WTC11 (cell line): ENCODE measurements around the gene ST6GAL1. TPM values are rescaled to one million over a fixed set of nuclear protein-coding genes. Genes with fewer than 3 reads are reported as not detected.

Source experiments
- ATAC-seq: fragments of 200-7000 bp; cut with Tn5 transposase; 2 replicates; pipeline ENCODE4 v1.10.0; 2021; ENCODE audit warnings: mild to moderate bottlenecking, moderate library complexity
- CTCF ChIA-PET: fragments of 300-600 bp; sonication (Branson Sonifier 250); formaldehyde crosslinking; loops from one replicate; lab custom pipeline; 2021; ENCODE audit warnings: antibody characterized with exemption; lab: Charles Lee
- POLR2A ChIA-PET: fragments of 350-600 bp; sonication (Branson Sonifier 250); formaldehyde crosslinking; loops from one replicate; lab custom pipeline; 2021; ENCODE audit warnings: antibody characterized with exemption; lab: Charles Lee
- DNase-seq: peaks from one replicate; pipeline ENCODE4 v3.0.0; 2021; ENCODE audit warnings: low spot score
- H3K27ac Mint-ChIP-seq: 2 replicates; pipeline ENCODE4 v1.8.0; 2021; ENCODE audit warnings: mixed read lengths
- H3K27me3 Mint-ChIP-seq: 2 replicates; pipeline ENCODE4 v1.8.0; 2021; ENCODE audit warnings: low read depth, mild to moderate bottlenecking, moderate library complexity, mixed read lengths
- H3K36me3 Mint-ChIP-seq: 2 replicates; pipeline ENCODE4 v1.8.0; 2021; ENCODE audit warnings: mixed read lengths
- H3K4me1 Mint-ChIP-seq: 2 replicates; pipeline ENCODE4 v1.8.0; 2022; ENCODE audit warnings: mixed read lengths
- H3K4me3 Mint-ChIP-seq: 2 replicates; pipeline ENCODE4 v1.8.0; 2021; ENCODE audit warnings: mild to moderate bottlenecking, moderate library complexity, mixed read lengths
- H3K9me3 Mint-ChIP-seq: 2 replicates; pipeline ENCODE4 v1.8.0; 2021; ENCODE audit warnings: mixed read lengths
- EMX1 ChIP-seq: fragments of 250-450 bp; sonication (Bioruptor Pico); IDR thresholded peaks from 2 replicates; pipeline ENCODE4 v1.8.0; 2021; ENCODE audit warnings: mild to moderate bottlenecking
- GTF2I ChIP-seq: fragments of 250-450 bp; sonication (Bioruptor Pico); conservative IDR thresholded peaks from 2 replicates; pipeline ENCODE4 v1.4.0; 2021; ENCODE audit warnings: mild to moderate bottlenecking
- KAT7 ChIP-seq: sonication (generic); formaldehyde crosslinking; IDR thresholded peaks from 2 replicates; pipeline ENCODE4 v1.8.1; 2023; ENCODE audit warnings: missing genetic modification reagents, mild to moderate bottlenecking, borderline replicate concordance
- RELA ChIP-seq: sonication (generic); formaldehyde crosslinking; IDR thresholded peaks from 2 replicates; pipeline ENCODE4 v1.8.1; 2022; ENCODE audit warnings: missing genetic modification reagents, mild to moderate bottlenecking, borderline replicate concordance
- SP1 ChIP-seq: sonication (generic); formaldehyde crosslinking; conservative IDR thresholded peaks from 2 replicates; pipeline ENCODE4 v1.8.1; 2022; ENCODE audit warnings: missing genetic modification reagents
- ZNF138 ChIP-seq: sonication (generic); formaldehyde crosslinking; conservative IDR thresholded peaks from 2 replicates; pipeline ENCODE4 v1.8.1; 2022; ENCODE audit warnings: mild to moderate bottlenecking, moderate library complexity, missing genetic modification reagents
- ZNF232 ChIP-seq: sonication (generic); formaldehyde crosslinking; IDR thresholded peaks from 2 replicates; pipeline ENCODE4 v1.8.0; 2022; ENCODE audit warnings: mild to moderate bottlenecking, missing genetic modification reagents
- ZNF396 ChIP-seq: fragments of 250-450 bp; sonication (Bioruptor Pico); IDR thresholded peaks from 2 replicates; pipeline ENCODE4 v1.8.0; 2021; ENCODE audit warnings: mild to moderate bottlenecking, moderate library complexity, borderline replicate concordance
- ZNF423 ChIP-seq: fragments of 250-450 bp; sonication (Bioruptor Pico); IDR thresholded peaks from 2 replicates; pipeline ENCODE4 v2.1.2; 2022; ENCODE audit warnings: mild to moderate bottlenecking, moderate library complexity
- total RNA-seq: library from RNA; stranded (reverse); gene quantifications from 3 replicates; pipeline ENCODE4 v1.2.3, GENCODE V29; 2021
- TF ChIP-seq, protein P1 (sequence below): fragments of 250-450 bp; sonication (Bioruptor Pico); IDR thresholded peaks from 2 replicates; pipeline ENCODE4 v1.9.0; 2021; ENCODE audit warnings: mild to moderate bottlenecking, borderline replicate concordance
- TF ChIP-seq, protein P2 (sequence below): sonication (generic); formaldehyde crosslinking; conservative IDR thresholded peaks from 2 replicates; pipeline ENCODE4 v1.8.1; 2023; ENCODE audit warnings: mild to moderate bottlenecking, low read depth, missing genetic modification reagents, moderate library complexity
- TF ChIP-seq, protein P3 (sequence below): fragments of 250-450 bp; sonication (Bioruptor Pico); IDR thresholded peaks from 2 replicates; pipeline ENCODE4 v1.9.0; 2021; ENCODE audit warnings: mild to moderate bottlenecking
- TF ChIP-seq, protein P4 (sequence below): sonication (generic); formaldehyde crosslinking; IDR thresholded peaks from 2 replicates; pipeline ENCODE4 v1.8.1; 2023; ENCODE audit warnings: mild to moderate bottlenecking, missing genetic modification reagents, borderline replicate concordance

Gene ST6GAL1
- total RNA-seq, 1 experiment from 2014 or later: 87.5 TPM

DNA sequence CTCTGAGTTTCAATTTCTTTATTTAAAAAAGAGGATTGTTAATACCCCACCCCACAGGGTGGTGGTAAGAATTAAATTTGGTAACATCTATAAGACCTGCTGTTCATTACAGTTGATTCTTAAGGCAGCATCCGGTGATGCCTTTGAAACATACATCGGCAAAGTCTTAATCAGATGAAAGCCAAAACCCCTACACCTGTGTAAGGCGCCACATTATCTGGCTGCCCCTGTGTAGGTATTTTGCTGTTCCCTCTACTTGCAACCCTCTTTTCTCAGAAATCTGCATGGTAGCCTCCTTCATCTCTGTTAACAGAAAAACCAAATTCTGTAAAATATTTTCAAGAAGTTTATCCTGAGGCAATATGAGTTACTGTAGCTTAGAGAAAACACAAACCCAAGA, 90.0 kb downstream of the ST6GAL1 start (continued):
- TF ChIP-seq, protein P1, sequence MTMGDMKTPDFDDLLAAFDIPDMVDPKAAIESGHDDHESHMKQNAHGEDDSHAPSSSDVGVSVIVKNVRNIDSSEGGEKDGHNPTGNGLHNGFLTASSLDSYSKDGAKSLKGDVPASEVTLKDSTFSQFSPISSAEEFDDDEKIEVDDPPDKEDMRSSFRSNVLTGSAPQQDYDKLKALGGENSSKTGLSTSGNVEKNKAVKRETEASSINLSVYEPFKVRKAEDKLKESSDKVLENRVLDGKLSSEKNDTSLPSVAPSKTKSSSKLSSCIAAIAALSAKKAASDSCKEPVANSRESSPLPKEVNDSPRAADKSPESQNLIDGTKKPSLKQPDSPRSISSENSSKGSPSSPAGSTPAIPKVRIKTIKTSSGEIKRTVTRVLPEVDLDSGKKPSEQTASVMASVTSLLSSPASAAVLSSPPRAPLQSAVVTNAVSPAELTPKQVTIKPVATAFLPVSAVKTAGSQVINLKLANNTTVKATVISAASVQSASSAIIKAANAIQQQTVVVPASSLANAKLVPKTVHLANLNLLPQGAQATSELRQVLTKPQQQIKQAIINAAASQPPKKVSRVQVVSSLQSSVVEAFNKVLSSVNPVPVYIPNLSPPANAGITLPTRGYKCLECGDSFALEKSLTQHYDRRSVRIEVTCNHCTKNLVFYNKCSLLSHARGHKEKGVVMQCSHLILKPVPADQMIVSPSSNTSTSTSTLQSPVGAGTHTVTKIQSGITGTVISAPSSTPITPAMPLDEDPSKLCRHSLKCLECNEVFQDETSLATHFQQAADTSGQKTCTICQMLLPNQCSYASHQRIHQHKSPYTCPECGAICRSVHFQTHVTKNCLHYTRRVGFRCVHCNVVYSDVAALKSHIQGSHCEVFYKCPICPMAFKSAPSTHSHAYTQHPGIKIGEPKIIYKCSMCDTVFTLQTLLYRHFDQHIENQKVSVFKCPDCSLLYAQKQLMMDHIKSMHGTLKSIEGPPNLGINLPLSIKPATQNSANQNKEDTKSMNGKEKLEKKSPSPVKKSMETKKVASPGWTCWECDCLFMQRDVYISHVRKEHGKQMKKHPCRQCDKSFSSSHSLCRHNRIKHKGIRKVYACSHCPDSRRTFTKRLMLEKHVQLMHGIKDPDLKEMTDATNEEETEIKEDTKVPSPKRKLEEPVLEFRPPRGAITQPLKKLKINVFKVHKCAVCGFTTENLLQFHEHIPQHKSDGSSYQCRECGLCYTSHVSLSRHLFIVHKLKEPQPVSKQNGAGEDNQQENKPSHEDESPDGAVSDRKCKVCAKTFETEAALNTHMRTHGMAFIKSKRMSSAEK (CRISPR knock-in tag): no peak
- TF ChIP-seq ZNF423 (CRISPR knock-in tag): no peak
- TF ChIP-seq ZNF232 (CRISPR knock-in tag): no peak
- TF ChIP-seq, protein P2, sequence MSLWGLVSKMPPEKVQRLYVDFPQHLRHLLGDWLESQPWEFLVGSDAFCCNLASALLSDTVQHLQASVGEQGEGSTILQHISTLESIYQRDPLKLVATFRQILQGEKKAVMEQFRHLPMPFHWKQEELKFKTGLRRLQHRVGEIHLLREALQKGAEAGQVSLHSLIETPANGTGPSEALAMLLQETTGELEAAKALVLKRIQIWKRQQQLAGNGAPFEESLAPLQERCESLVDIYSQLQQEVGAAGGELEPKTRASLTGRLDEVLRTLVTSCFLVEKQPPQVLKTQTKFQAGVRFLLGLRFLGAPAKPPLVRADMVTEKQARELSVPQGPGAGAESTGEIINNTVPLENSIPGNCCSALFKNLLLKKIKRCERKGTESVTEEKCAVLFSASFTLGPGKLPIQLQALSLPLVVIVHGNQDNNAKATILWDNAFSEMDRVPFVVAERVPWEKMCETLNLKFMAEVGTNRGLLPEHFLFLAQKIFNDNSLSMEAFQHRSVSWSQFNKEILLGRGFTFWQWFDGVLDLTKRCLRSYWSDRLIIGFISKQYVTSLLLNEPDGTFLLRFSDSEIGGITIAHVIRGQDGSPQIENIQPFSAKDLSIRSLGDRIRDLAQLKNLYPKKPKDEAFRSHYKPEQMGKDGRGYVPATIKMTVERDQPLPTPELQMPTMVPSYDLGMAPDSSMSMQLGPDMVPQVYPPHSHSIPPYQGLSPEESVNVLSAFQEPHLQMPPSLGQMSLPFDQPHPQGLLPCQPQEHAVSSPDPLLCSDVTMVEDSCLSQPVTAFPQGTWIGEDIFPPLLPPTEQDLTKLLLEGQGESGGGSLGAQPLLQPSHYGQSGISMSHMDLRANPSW: no peak
- no peak for TF ChIP-seq ZNF396 (CRISPR knock-in tag)
- TF ChIP-seq, all 79 proteins: peak for 0

DNA sequence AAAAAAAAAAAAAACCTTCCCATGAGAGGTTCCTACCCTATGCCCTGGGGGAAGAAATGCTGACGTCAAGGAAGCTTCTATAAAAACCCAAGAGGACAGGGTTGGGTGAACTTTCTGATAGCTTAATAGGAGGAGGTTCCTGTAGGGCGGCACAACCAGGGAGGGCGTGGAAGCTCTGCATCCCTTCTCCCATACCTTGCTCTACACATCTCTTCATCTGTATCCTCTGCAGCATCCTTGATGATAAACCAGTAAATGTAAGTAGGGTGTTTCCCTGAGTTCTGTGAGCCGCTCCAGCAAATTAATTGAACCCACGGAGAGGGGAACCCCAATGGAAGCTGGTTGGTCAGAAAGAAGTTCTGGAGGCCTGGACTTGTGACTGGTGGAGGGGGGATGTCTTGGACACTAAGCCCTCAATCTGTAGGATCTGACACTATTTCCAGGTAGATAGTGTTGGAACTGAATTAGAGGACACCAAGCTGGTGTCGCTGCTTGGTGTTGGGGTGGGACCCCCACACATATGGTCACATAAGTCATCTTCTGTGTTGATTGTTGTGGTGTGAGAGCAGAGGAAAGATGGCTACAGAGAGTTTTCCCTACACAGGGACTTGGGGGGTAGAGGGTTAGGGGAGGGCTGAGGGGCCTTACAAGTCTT, 91.5 kb downstream of the ST6GAL1 start:
- TF ChIP-seq ZNF138 (CRISPR knock-in tag) (no peak), EMX1 (no peak), RELA (CRISPR knock-in tag) (no peak), KAT7 (CRISPR knock-in tag) (no peak), GTF2I (no peak), SP1 (CRISPR knock-in tag) (no peak)
- TF ChIP-seq, protein P3, sequence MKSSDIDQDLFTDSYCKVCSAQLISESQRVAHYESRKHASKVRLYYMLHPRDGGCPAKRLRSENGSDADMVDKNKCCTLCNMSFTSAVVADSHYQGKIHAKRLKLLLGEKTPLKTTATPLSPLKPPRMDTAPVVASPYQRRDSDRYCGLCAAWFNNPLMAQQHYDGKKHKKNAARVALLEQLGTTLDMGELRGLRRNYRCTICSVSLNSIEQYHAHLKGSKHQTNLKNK (CRISPR knock-in tag): no peak
- TF ChIP-seq, protein P4, sequence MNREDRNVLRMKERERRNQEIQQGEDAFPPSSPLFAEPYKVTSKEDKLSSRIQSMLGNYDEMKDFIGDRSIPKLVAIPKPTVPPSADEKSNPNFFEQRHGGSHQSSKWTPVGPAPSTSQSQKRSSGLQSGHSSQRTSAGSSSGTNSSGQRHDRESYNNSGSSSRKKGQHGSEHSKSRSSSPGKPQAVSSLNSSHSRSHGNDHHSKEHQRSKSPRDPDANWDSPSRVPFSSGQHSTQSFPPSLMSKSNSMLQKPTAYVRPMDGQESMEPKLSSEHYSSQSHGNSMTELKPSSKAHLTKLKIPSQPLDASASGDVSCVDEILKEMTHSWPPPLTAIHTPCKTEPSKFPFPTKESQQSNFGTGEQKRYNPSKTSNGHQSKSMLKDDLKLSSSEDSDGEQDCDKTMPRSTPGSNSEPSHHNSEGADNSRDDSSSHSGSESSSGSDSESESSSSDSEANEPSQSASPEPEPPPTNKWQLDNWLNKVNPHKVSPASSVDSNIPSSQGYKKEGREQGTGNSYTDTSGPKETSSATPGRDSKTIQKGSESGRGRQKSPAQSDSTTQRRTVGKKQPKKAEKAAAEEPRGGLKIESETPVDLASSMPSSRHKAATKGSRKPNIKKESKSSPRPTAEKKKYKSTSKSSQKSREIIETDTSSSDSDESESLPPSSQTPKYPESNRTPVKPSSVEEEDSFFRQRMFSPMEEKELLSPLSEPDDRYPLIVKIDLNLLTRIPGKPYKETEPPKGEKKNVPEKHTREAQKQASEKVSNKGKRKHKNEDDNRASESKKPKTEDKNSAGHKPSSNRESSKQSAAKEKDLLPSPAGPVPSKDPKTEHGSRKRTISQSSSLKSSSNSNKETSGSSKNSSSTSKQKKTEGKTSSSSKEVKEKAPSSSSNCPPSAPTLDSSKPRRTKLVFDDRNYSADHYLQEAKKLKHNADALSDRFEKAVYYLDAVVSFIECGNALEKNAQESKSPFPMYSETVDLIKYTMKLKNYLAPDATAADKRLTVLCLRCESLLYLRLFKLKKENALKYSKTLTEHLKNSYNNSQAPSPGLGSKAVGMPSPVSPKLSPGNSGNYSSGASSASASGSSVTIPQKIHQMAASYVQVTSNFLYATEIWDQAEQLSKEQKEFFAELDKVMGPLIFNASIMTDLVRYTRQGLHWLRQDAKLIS (CRISPR knock-in tag): no peak
- Mint-ChIP-seq H3K4me3 (no peak overlapping the region), H3K9me3 (peaks cover 5% of the 10 kb centered on the region), H3K27ac (no peak overlapping the region), H3K4me1 (peaks cover 28% of the 10 kb centered on the region), H3K27me3 (no peaks in the 10 kb centered on the region), H3K36me3 (peaks cover 19% of the 10 kb centered on the region)
- DNase-seq: no peak
- no peak for ATAC-seq
- CTCF ChIA-PET: interaction anchor here (0.5 to 1.0 kb wide), 4 partner anchors 36 to 425 kb away, joined by 3 to 4 read pairs (median 3); no protein-coding TSS in a partner anchor
- POLR2A ChIA-PET: no interaction called here
